Measurements from ENCODE around the gene CNOT6L.

CNOT6L gene

GRCh38 chr4:77771566-77771965 is 47.6 kb downstream of the CNOT6L start:
- no peak overlapping the region for H3K4me3 ChIP-seq
- H3K9me3 ChIP-seq: no peaks in the 10 kb centered on the region
- H3K27me3 ChIP-seq: no peaks in the 10 kb centered on the region
- intact Hi-C loops (cut with DNase I; ENCODE audit: low total_unique reads): no loop called here
- no peak overlapping the region for H3K27ac ChIP-seq
- no peak for DNase-seq
- TF ChIP-seq, protein P1, sequence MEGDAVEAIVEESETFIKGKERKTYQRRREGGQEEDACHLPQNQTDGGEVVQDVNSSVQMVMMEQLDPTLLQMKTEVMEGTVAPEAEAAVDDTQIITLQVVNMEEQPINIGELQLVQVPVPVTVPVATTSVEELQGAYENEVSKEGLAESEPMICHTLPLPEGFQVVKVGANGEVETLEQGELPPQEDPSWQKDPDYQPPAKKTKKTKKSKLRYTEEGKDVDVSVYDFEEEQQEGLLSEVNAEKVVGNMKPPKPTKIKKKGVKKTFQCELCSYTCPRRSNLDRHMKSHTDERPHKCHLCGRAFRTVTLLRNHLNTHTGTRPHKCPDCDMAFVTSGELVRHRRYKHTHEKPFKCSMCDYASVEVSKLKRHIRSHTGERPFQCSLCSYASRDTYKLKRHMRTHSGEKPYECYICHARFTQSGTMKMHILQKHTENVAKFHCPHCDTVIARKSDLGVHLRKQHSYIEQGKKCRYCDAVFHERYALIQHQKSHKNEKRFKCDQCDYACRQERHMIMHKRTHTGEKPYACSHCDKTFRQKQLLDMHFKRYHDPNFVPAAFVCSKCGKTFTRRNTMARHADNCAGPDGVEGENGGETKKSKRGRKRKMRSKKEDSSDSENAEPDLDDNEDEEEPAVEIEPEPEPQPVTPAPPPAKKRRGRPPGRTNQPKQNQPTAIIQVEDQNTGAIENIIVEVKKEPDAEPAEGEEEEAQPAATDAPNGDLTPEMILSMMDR (IDR thresholded peaks at IDR 0.05): no peak
- H3K36me3 ChIP-seq: peaks cover 25 to 31% (median 26%) of the 10 kb centered on the region in 3 donors
- H3K4me1 ChIP-seq: peaks cover 0 to 12% (median 3%) of the 10 kb centered on the region in 4 donors

- no peak overlapping the region for H3K27ac ChIP-seq
- no peaks in the 10 kb centered on the region for H3K4me1 ChIP-seq
- intact Hi-C loops (cut with DNase I; ENCODE audit: low total_unique reads): no loop called here
- no peaks in the 10 kb centered on the region for H3K27me3 ChIP-seq
- peaks cover 0 to 18% (median 7%) of the 10 kb centered on the region in 3 donors for H3K9me3 ChIP-seq
- TF ChIP-seq, protein P1 (IDR thresholded peaks at IDR 0.05): no peak
- no peak overlapping the region for H3K4me3 ChIP-seq
- DNase-seq: no peak
- peaks cover 1 to 25% (median 15%) of the 10 kb centered on the region in 3 donors for H3K36me3 ChIP-seq
Observed at GRCh38 chr4:77765720-77766119, 53.4 kb downstream of the CNOT6L start.

DNA sequence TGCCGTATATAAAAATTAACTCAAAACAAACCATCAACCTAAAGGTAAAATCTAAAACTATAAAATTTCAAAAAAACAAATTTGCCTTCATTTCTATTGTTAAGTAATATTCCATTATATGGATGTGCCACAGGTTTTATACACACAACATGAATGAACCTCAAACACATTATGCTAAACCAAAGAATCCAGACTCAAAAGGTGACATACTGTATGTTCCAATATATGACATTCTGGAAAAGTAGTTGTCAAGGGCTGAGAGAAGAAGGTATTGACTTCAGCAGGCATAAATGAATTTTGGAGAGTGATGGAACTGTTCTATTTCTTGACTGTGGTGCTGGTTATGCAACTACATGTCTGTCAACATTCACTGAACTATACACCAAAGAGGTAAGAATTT is 56.6 kb downstream of the CNOT6L start:
- intact Hi-C loops (cut with DNase I; ENCODE audit: low total_unique reads): no loop called here
- no peak overlapping the region for H3K4me3 ChIP-seq
- H3K27me3 ChIP-seq: no peaks in the 10 kb centered on the region
- no peaks in the 10 kb centered on the region for H3K4me1 ChIP-seq
- no peak overlapping the region for H3K27ac ChIP-seq
- H3K9me3 ChIP-seq: peaks cover 0 to 18% (median 7%) of the 10 kb centered on the region in 3 donors
- peaks cover 10 to 29% (median 13%) of the 10 kb centered on the region in 3 donors for H3K36me3 ChIP-seq
- TF ChIP-seq, protein P1 (IDR thresholded peaks at IDR 0.05): no peak
- DNase-seq: no peak

DNA sequence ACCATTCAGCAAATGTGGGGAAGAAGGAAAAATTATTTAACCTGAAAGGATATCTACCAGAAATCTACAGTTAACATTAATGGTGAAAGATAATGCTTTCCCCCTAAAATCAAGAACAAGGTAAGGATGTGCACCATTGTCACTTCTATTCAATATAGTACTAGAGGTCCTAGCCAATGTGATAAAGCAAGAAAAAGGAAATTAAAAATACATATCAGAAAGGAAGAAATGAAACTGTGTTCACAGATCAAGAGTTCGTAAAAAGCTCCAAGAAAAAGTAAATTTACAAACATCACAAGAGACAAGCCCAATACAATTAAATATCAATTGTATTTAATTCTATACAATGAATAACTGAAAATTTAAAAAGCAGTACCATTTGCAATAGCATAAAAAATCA is 57.6 kb downstream of the CNOT6L start:
- no peak for DNase-seq
- H3K4me1 ChIP-seq: no peaks in the 10 kb centered on the region
- intact Hi-C loops (cut with DNase I; ENCODE audit: low total_unique reads): no loop called here
- TF ChIP-seq, protein P1 (IDR thresholded peaks at IDR 0.05): no peak
- no peaks in the 10 kb centered on the region for H3K27me3 ChIP-seq
- peaks cover 0 to 18% (median 7%) of the 10 kb centered on the region in 3 donors for H3K9me3 ChIP-seq
- H3K4me3 ChIP-seq: no peak overlapping the region
- no peak overlapping the region for H3K27ac ChIP-seq
- H3K36me3 ChIP-seq: peaks cover 13 to 30% (median 15%) of the 10 kb centered on the region in 3 donors

- intact Hi-C loops (cut with DNase I; ENCODE audit: low total_unique reads): no loop called here
- Histone ChIP-seq H3K4me3 (no peak overlapping the region), H3K4me1 (no peaks in the 10 kb centered on the region), H3K27ac (no peak overlapping the region), H3K27me3 (no peaks in the 10 kb centered on the region), H3K9me3 (peaks cover 0 to 18% (median 7%) of the 10 kb centered on the region in 3 donors), H3K36me3 (peaks cover 13 to 42% (median 31%) of the 10 kb centered on the region in 3 donors)
- TF ChIP-seq, protein P1 (IDR thresholded peaks at IDR 0.05): no peak
- DNase-seq: no peak
Observed at GRCh38 chr4:77758804-77759203, 60.4 kb downstream of the CNOT6L start.

GRCh38 chr4:77751764-77752163 is 67.4 kb downstream of the CNOT6L start:
- intact Hi-C loops (cut with DNase I; ENCODE audit: low total_unique reads): no loop called here
- Histone ChIP-seq H3K27ac (no peak overlapping the region), H3K27me3 (no peaks in the 10 kb centered on the region), H3K4me3 (no peak overlapping the region), H3K9me3 (peaks cover 0 to 5% (median 4%) of the 10 kb centered on the region in 3 donors), H3K36me3 (peaks cover 0 to 22% (median 19%) of the 10 kb centered on the region in 3 donors), H3K4me1 (no peaks in the 10 kb centered on the region)
- TF ChIP-seq, protein P1 (IDR thresholded peaks at IDR 0.05): no peak
- no peak for DNase-seq

All from tibial artery (tissue), 4 donors.